ENCODE measurements around the gene ATP5F1D. TPM values are rescaled to one million over a fixed set of nuclear protein-coding genes. Genes with fewer than 3 reads are reported as not detected.

Gene ATP5F1D
- total RNA-seq, 2 donors from 2014 or later, result 144 to 159 TPM

GRCh38 chr19:1258163-1258492 lies 16.6 kb downstream of the ATP5F1D start:
- no peak overlapping the region for H3K4me3 Mint-ChIP-seq
- H3K36me3 Mint-ChIP-seq (ENCODE audit: low read depth), result peaks cover 44% of the 10 kb centered on the region

GRCh38 chr19:1258707-1259205 lies 17.2 kb downstream of the ATP5F1D start:
- Histone ChIP-seq H3K4me1 (ENCODE audit: control insufficient read depth, insufficient read depth, low read length) (peaks cover 15% of the 10 kb centered on the region), H3K27ac (ENCODE audit: low read depth, low read length) (peak overlapping the region; percentile 86), H3K9ac (ENCODE audit: extremely low read depth, low read length, poor library complexity, severe bottlenecking) (no peak overlapping the region), H3K27me3 (ENCODE audit: control insufficient read depth, insufficient read depth, low read length, poor library complexity, severe bottlenecking) (no peaks in the 10 kb centered on the region), H3K9me3 (ENCODE audit: control insufficient read depth, low read length) (no peaks in the 10 kb centered on the region), H3K36me3 (ENCODE audit: control insufficient read depth, insufficient read depth, low read length) (peaks cover 44% of the 10 kb centered on the region), H3K4me3 (ENCODE audit: low read length) (no peak overlapping the region)
- WGBS, 2 experiments (ENCODE audit: insufficient coverage in 1 of 2, insufficient read length in 1 of 2), result 20 to 84% methylated on average over 1 to 13 of the region's 15 CpGs
- H3K4me3 Mint-ChIP-seq, result peak overlapping the region; percentile 28
- peak overlapping the region; percentile 90 for H3K27ac Mint-ChIP-seq
- no peaks in the 10 kb centered on the region for H3K27me3 Mint-ChIP-seq (ENCODE audit: insufficient read depth)
- no peak for TF ChIP-seq CTCF (conservative IDR thresholded peaks at IDR 0.05)
- H3K36me3 Mint-ChIP-seq (ENCODE audit: low read depth), result peaks cover 41% of the 10 kb centered on the region
- H3K9me3 Mint-ChIP-seq, result no peaks in the 10 kb centered on the region
- DNase-seq, result no peak
- peaks cover 34% of the 10 kb centered on the region for H3K4me1 Mint-ChIP-seq

More at GRCh38 chr19:1258163-1258492, 16.6 kb downstream of the ATP5F1D start:
- Mint-ChIP-seq H3K9me3 (no peaks in the 10 kb centered on the region), H3K27me3 (ENCODE audit: insufficient read depth) (no peaks in the 10 kb centered on the region), H3K27ac (peak overlapping the region; percentile 90), H3K4me1 (peaks cover 31% of the 10 kb centered on the region)
- no peak for DNase-seq
- Histone ChIP-seq H3K27ac (ENCODE audit: low read depth, low read length) (peak overlapping the region; percentile 21), H3K27me3 (ENCODE audit: control insufficient read depth, insufficient read depth, low read length, poor library complexity, severe bottlenecking) (no peaks in the 10 kb centered on the region), H3K9ac (ENCODE audit: extremely low read depth, low read length, poor library complexity, severe bottlenecking) (no peak overlapping the region), H3K4me1 (ENCODE audit: control insufficient read depth, insufficient read depth, low read length) (peaks cover 20% of the 10 kb centered on the region), H3K36me3 (ENCODE audit: control insufficient read depth, insufficient read depth, low read length) (peaks cover 50% of the 10 kb centered on the region), H3K4me3 (ENCODE audit: low read length) (no peak overlapping the region), H3K9me3 (ENCODE audit: control insufficient read depth, low read length) (no peaks in the 10 kb centered on the region)
- 87% methylated on average over 8 of the region's 8 CpGs; no CpG with 5 or more reads in 1 of the 2 experiments for WGBS, 2 experiments (ENCODE audit: insufficient coverage in 1 of 2, insufficient read length in 1 of 2)
- TF ChIP-seq CTCF (conservative IDR thresholded peaks at IDR 0.05), result no peak

- H3K27me3 Mint-ChIP-seq (ENCODE audit: insufficient read depth), result no peaks in the 10 kb centered on the region
- H3K9me3 ChIP-seq (ENCODE audit: control insufficient read depth, low read length), result no peaks in the 10 kb centered on the region
- peaks cover 40% of the 10 kb centered on the region for H3K36me3 Mint-ChIP-seq (ENCODE audit: low read depth)
- peak overlapping the region; percentile 28 for H3K4me3 Mint-ChIP-seq
- peak overlapping the region; percentile 90 for H3K27ac Mint-ChIP-seq
- H3K36me3 ChIP-seq (ENCODE audit: control insufficient read depth, insufficient read depth, low read length), result peaks cover 38% of the 10 kb centered on the region
- peak overlapping the region; percentile 26 for H3K9ac ChIP-seq (ENCODE audit: extremely low read depth, low read length, poor library complexity, severe bottlenecking)
- no peak overlapping the region for H3K4me3 ChIP-seq (ENCODE audit: low read length)
- peaks cover 34% of the 10 kb centered on the region for H3K4me1 Mint-ChIP-seq
- peaks cover 14% of the 10 kb centered on the region for H3K4me1 ChIP-seq (ENCODE audit: control insufficient read depth, insufficient read depth, low read length)
- peak overlapping the region; percentile 86 for H3K27ac ChIP-seq (ENCODE audit: low read depth, low read length)
- no peak for TF ChIP-seq CTCF (conservative IDR thresholded peaks at IDR 0.05)
- peak; percentile 92 for DNase-seq
- no peaks in the 10 kb centered on the region for H3K27me3 ChIP-seq (ENCODE audit: control insufficient read depth, insufficient read depth, low read length, poor library complexity, severe bottlenecking)
- H3K9me3 Mint-ChIP-seq, result no peaks in the 10 kb centered on the region
- 40 to 42% methylated on average over 11 to 17 of the region's 17 CpGs for WGBS, 2 experiments (ENCODE audit: insufficient coverage in 1 of 2, insufficient read length in 1 of 2)
Measured at GRCh38 chr19:1259206-1259875, 17.8 kb downstream of the ATP5F1D start.

Data from endodermal cell (in vitro differentiated cells).